ENCODE measurements around the gene LMTK3. TPM values are rescaled to one million over a fixed set of nuclear protein-coding genes. Genes with fewer than 3 reads are reported as not detected.
"Not testable (repeated sequence)": the region's sequence is repeated elsewhere in the genome, so short reads cannot be mapped to it uniquely, and the experiment has no call there.

Gene LMTK3
- total and polyA plus RNA-seq, 2 of the 13 experiments (the other 11 are each of a cell fraction or from before 2014, with no cell fraction given) = 0.18 to 0.29 TPM

- FAIRE-seq; H3K79me2 ChIP-seq (ENCODE audit: insufficient read depth, low read length); BruUV-seq (replicated peaks); H3K27ac ChIP-seq (ENCODE audit: extremely low read length, insufficient read depth, low read length); H3K36me3 ChIP-seq (replicated peaks in 1 of 2; ENCODE audit: control insufficient read depth in 1 of 2, insufficient read depth in 2 of 2, low read length in 2 of 2); intact Hi-C loops (cut with micrococcal nuclease; ENCODE audit: unreplicated experiment); in situ Hi-C loops (cut with HindIII; ENCODE audit: extremely low pct_ligation_motif_present, low pct_unique_long_range_greater_than_20kb); DNase-seq (ENCODE audit: low spot score); ATAC-seq; H4K20me1 ChIP-seq (ENCODE audit: insufficient read depth, low read length); H2AFZ ChIP-seq (ENCODE audit: low read length); H3K27me3 ChIP-seq (ENCODE audit: control insufficient read depth in 1 of 2, insufficient read depth in 2 of 2, low read length in 2 of 2); H3K9ac ChIP-seq (ENCODE audit: insufficient read depth, low read depth, low read length); H3K9me3 ChIP-seq (ENCODE audit: low read length); H3K4me3 ChIP-seq (replicated peaks in 1 of 3; ENCODE audit: insufficient read depth in 1 of 3, low read depth in 2 of 3, low read length in 3 of 3): not testable (repeated sequence)
- H3K4me1 ChIP-seq (ENCODE audit: insufficient read depth, low read length) = peaks cover 44% of the 10 kb centered on the region
- 76% methylated on average over 7 of the region's 7 CpGs for WGBS (ENCODE audit: low lambda C conversion rate)
- POLR2A ChIA-PET = interaction anchor here (1.2 to 2.1 kb wide), 4 partner anchors 9 to 131 kb away, joined by 4 to 11 read pairs (median 8); partner anchors contain the start of genes RPL18 and SPHK2
- CTCF ChIA-PET (ENCODE audit: low intra/inter-chr PET ratio, low total read pairs) = interaction anchor here (1.5 kb wide), 1 partner anchor 96 kb away, joined by 6 read pairs; no protein-coding TSS in a partner anchor
- 0 out of 2 replicates have a peak overlapping the region, but pooled peaks have one; percentile 67 for H3K4me2 ChIP-seq (ENCODE audit: low read depth, low read length)
Observed at GRCh38 chr19:48488478-48488877, 23.2 kb downstream of the LMTK3 start.

GRCh38 chr19:48487948-48488347 is 23.7 kb downstream of the LMTK3 start:
- ChIA-PET POLR2A (interaction anchor here (0.6 to 2.1 kb wide), 9 partner anchors 9 to 131 kb away, joined by 3 to 11 read pairs (median 6); partner anchors contain the start of genes RPL18, SPHK2, SYNGR4 and TMEM143), CTCF (ENCODE audit: low intra/inter-chr PET ratio, low total read pairs) (interaction anchor here (1.5 kb wide), 1 partner anchor 96 kb away, joined by 6 read pairs; no protein-coding TSS in a partner anchor)
- peak overlapping the region in 1 of 3 experiments; percentile 27; a peak in 1 of 6 replicates for H3K4me3 ChIP-seq (replicated peaks in 1 of 3; ENCODE audit: insufficient read depth in 1 of 3, low read depth in 2 of 3, low read length in 3 of 3)
- no peaks in the 10 kb centered on the region for H3K9me3 ChIP-seq (ENCODE audit: low read length)
- no peak overlapping the region; the same call in 1 of the 2 replicates for H3K9ac ChIP-seq (ENCODE audit: insufficient read depth, low read depth, low read length)
- no peak overlapping the region for H2AFZ ChIP-seq (ENCODE audit: low read length)
- peaks cover 44% of the 10 kb centered on the region for H3K4me1 ChIP-seq (ENCODE audit: insufficient read depth, low read length)
- H3K36me3 ChIP-seq (replicated peaks in 1 of 2; ENCODE audit: control insufficient read depth in 1 of 2, insufficient read depth in 2 of 2, low read length in 2 of 2) = no peaks in the 10 kb centered on the region
- H3K27ac ChIP-seq (ENCODE audit: extremely low read length, insufficient read depth, low read length) = no peak overlapping the region
- no peaks in the 10 kb centered on the region for H3K27me3 ChIP-seq (ENCODE audit: control insufficient read depth in 1 of 2, insufficient read depth in 2 of 2, low read length in 2 of 2)
- WGBS (ENCODE audit: low lambda C conversion rate) = 20% methylated on average over 1 of the region's 8 CpGs
- ATAC-seq = peak; percentile 12
- H3K79me2 ChIP-seq (ENCODE audit: insufficient read depth, low read length) = no peaks in the 10 kb centered on the region
- H3K4me2 ChIP-seq (ENCODE audit: low read depth, low read length) = peak overlapping the region; percentile 67
- peak; percentile 37 for DNase-seq (ENCODE audit: low spot score)
- in situ Hi-C loops (cut with HindIII; ENCODE audit: extremely low pct_ligation_motif_present, low pct_unique_long_range_greater_than_20kb) = no loop called here
- TF ChIP-seq SOX6 (IDR thresholded peaks at IDR 0.05) (no peak), SOX6 (CRISPR knock-in tag; IDR thresholded peaks at IDR 0.05) (no peak), ZNF687 (CRISPR knock-in tag; IDR thresholded peaks at IDR 0.05) (peak; percentile 40; the same call in 1 of the 2 replicates), FOSL2 (CRISPR knock-in tag; IDR thresholded peaks at IDR 0.05) (peak; percentile 70), ZNF713 (CRISPR knock-in tag; IDR thresholded peaks at IDR 0.05) (no peak), TBX2 (CRISPR knock-in tag; IDR thresholded peaks at IDR 0.05; ENCODE audit: borderline replicate concordance) (0 out of 2 replicates have a peak, but pooled peaks have one; percentile 22), ZKSCAN8 (CRISPR knock-in tag; IDR thresholded peaks at IDR 0.05; ENCODE audit: borderline replicate concordance) (no peak), HNRNPL (IDR thresholded peaks at IDR 0.05; ENCODE audit: low read depth, low read length) (0 out of 2 replicates have a peak, but pooled peaks have one; percentile 59), HIC2 (CRISPR knock-in tag; IDR thresholded peaks at IDR 0.05; ENCODE audit: low read depth) (peak; percentile 62), TEAD3 (CRISPR knock-in tag; optimal IDR thresholded peaks at IDR 0.05; ENCODE audit: borderline replicate concordance) (peak; percentile 56), ZFP36 (IDR thresholded peaks at IDR 0.05; ENCODE audit: borderline replicate concordance, low read depth, low read length, partially characterized antibody) (no peak)
- FAIRE-seq = no peak
- no TSS peak for BruUV-seq (replicated peaks)
- no peaks in the 10 kb centered on the region for H4K20me1 ChIP-seq (ENCODE audit: insufficient read depth, low read length)
- intact Hi-C loops (cut with micrococcal nuclease; ENCODE audit: unreplicated experiment) = no loop called here

Data from HepG2 (cell line).